SJCRH30 (cell line): ENCODE measurements around the gene LYZL1. TPM values are rescaled to one million over a fixed set of nuclear protein-coding genes. Genes with fewer than 3 reads are reported as not detected.
"Not testable (repeated sequence)": the region's sequence is repeated elsewhere in the genome, so short reads cannot be mapped to it uniquely, and the experiment has no call there.

Experiments
- DNase-seq, 2 experiments: peaks; one replicate each; pipeline ENCODE4 v3.0.0-alpha.2; 2015 to 2020
- H3K27ac ChIP-seq: fragments of 250-450 bp; sonication (Bioruptor Pico); 2 replicates; pipeline ENCODE4 v1.5.1; 2020; ENCODE audit warnings: mild to moderate bottlenecking, moderate library complexity
- H3K27me3 ChIP-seq: fragments of 250-450 bp; sonication (Bioruptor Pico); 2 replicates; pipeline ENCODE4 v1.5.1; 2020; ENCODE audit warnings: mild to moderate bottlenecking, moderate library complexity
- H3K36me3 ChIP-seq: fragments of 250-450 bp; sonication (Bioruptor Pico); 2 replicates; pipeline ENCODE4 v1.5.1; 2020; ENCODE audit warnings: mild to moderate bottlenecking, moderate library complexity
- H3K4me1 ChIP-seq: fragments of 250-450 bp; sonication (Bioruptor Pico); 2 replicates; pipeline ENCODE4 v1.5.1; 2020; ENCODE audit warnings: mild to moderate bottlenecking, moderate library complexity
- H3K4me3 ChIP-seq: fragments of 250-450 bp; sonication (Bioruptor Pico); 2 replicates; pipeline ENCODE4 v1.5.1; 2020; ENCODE audit warnings: mild to moderate bottlenecking, moderate library complexity
- H3K9me3 ChIP-seq: fragments of 250-450 bp; sonication (Bioruptor Pico); replicated peaks from 2 replicates; pipeline ENCODE4 v1.5.1; 2020; ENCODE audit warnings: mild to moderate bottlenecking, moderate library complexity
- total RNA-seq: library from RNA; depleted of rRNA; stranded (reverse); fragments of >200 nt; shearing (Covaris generic); gene quantifications from 2 replicates; pipeline ENCODE4 v1.2.3, GENCODE V29; 2014

LYZL1 gene
- total RNA-seq, 1 experiment from 2014 or later: not detected

- H3K9me3 ChIP-seq: no peaks in the 10 kb centered on the region
- no peaks in the 10 kb centered on the region for H3K27me3 ChIP-seq
- no peak overlapping the region for H3K4me3 ChIP-seq
- H3K36me3 ChIP-seq: no peaks in the 10 kb centered on the region
- H3K27ac ChIP-seq: no peak overlapping the region
- DNase-seq: no peak
- H3K4me1 ChIP-seq: no peaks in the 10 kb centered on the region
Observed at GRCh38 chr10:29324220-29324841, 35.5 kb downstream of the LYZL1 start.

- H3K9me3 ChIP-seq: no peaks in the 10 kb centered on the region
- H3K4me1 ChIP-seq: no peaks in the 10 kb centered on the region
- no peaks in the 10 kb centered on the region for H3K27me3 ChIP-seq
- DNase-seq: no peak
- H3K27ac ChIP-seq: no peak overlapping the region
- no peaks in the 10 kb centered on the region for H3K36me3 ChIP-seq
- no peak overlapping the region for H3K4me3 ChIP-seq
Observed at GRCh38 chr10:29326299-29326698, 37.4 kb downstream of the LYZL1 start.

- H3K27me3 ChIP-seq: no peaks in the 10 kb centered on the region
- H3K9me3 ChIP-seq: no peaks in the 10 kb centered on the region
- no peaks in the 10 kb centered on the region for H3K4me1 ChIP-seq
- H3K36me3 ChIP-seq: no peaks in the 10 kb centered on the region
- H3K27ac ChIP-seq: no peak overlapping the region
- no peak overlapping the region for H3K4me3 ChIP-seq
- no peak for DNase-seq
Observed at GRCh38 chr10:29326886-29327745, 38.2 kb downstream of the LYZL1 start.

- H3K27me3 ChIP-seq: no peaks in the 10 kb centered on the region
- no peaks in the 10 kb centered on the region for H3K36me3 ChIP-seq
- DNase-seq: no peak
- no peaks in the 10 kb centered on the region for H3K9me3 ChIP-seq
- no peaks in the 10 kb centered on the region for H3K4me1 ChIP-seq
- H3K4me3 ChIP-seq: no peak overlapping the region
- H3K27ac ChIP-seq: no peak overlapping the region
Observed at GRCh38 chr10:29327746-29328102, 38.9 kb downstream of the LYZL1 start.

GRCh38 chr10:29328983-29329382, 40.1 kb downstream of the LYZL1 start:
- DNase-seq: no peak
- Histone ChIP-seq H3K9me3 (no peaks in the 10 kb centered on the region), H3K27ac (no peak overlapping the region), H3K4me1 (no peaks in the 10 kb centered on the region), H3K4me3 (no peak overlapping the region), H3K36me3 (no peaks in the 10 kb centered on the region), H3K27me3 (no peaks in the 10 kb centered on the region)

GRCh38 chr10:29329420-29329819, 40.5 kb downstream of the LYZL1 start:
- H3K4me3 ChIP-seq: no peak overlapping the region
- no peaks in the 10 kb centered on the region for H3K4me1 ChIP-seq
- H3K36me3 ChIP-seq: no peaks in the 10 kb centered on the region
- DNase-seq: no peak
- no peaks in the 10 kb centered on the region for H3K27me3 ChIP-seq
- H3K9me3 ChIP-seq: no peaks in the 10 kb centered on the region
- no peak overlapping the region for H3K27ac ChIP-seq

- Histone ChIP-seq H3K4me1 (no peaks in the 10 kb centered on the region), H3K27me3 (no peaks in the 10 kb centered on the region), H3K36me3 (no peaks in the 10 kb centered on the region), H3K27ac (no peak overlapping the region), H3K9me3 (no peaks in the 10 kb centered on the region; the same call in 1 of the 2 replicates), H3K4me3 (no peak overlapping the region)
- no peak for DNase-seq
Observed at GRCh38 chr10:29332061-29332760, 43.3 kb downstream of the LYZL1 start.

GRCh38 chr10:29332761-29333148, 43.9 kb downstream of the LYZL1 start:
- no peak for DNase-seq
- no peaks in the 10 kb centered on the region; the same call in 1 of the 2 replicates for H3K9me3 ChIP-seq
- H3K4me1 ChIP-seq: no peaks in the 10 kb centered on the region
- H3K36me3 ChIP-seq: no peaks in the 10 kb centered on the region
- H3K4me3 ChIP-seq: no peak overlapping the region
- no peak overlapping the region for H3K27ac ChIP-seq
- no peaks in the 10 kb centered on the region for H3K27me3 ChIP-seq

GRCh38 chr10:29337526-29337925, 48.7 kb downstream of the LYZL1 start:
- not testable (repeated sequence) for H3K9me3 ChIP-seq, H3K27me3 ChIP-seq, H3K27ac ChIP-seq, DNase-seq, H3K4me3 ChIP-seq, H3K4me1 ChIP-seq, H3K36me3 ChIP-seq

- H3K4me1 ChIP-seq: peaks cover 8% of the 10 kb centered on the region; the same call in 1 of the 2 replicates
- no peak overlapping the region; the same call in 1 of the 2 replicates for H3K4me3 ChIP-seq
- no peaks in the 10 kb centered on the region for H3K27me3 ChIP-seq
- DNase-seq: no peak
- peak overlapping the region; percentile 63; the same call in 1 of the 2 replicates for H3K27ac ChIP-seq
- H3K9me3 ChIP-seq: no peaks in the 10 kb centered on the region
- no peaks in the 10 kb centered on the region for H3K36me3 ChIP-seq
Observed at GRCh38 chr10:29343607-29344038, 54.8 kb downstream of the LYZL1 start.

GRCh38 chr10:29344073-29344820, 55.4 kb downstream of the LYZL1 start:
- peaks cover 8% of the 10 kb centered on the region; the same call in 1 of the 2 replicates for H3K4me1 ChIP-seq
- H3K27ac ChIP-seq: peak overlapping the region; percentile 63
- no peaks in the 10 kb centered on the region for H3K36me3 ChIP-seq
- no peaks in the 10 kb centered on the region for H3K27me3 ChIP-seq
- peak overlapping the region; percentile 12; the same call in 1 of the 2 replicates for H3K4me3 ChIP-seq
- DNase-seq: peak; percentile 74 to 77
- no peaks in the 10 kb centered on the region for H3K9me3 ChIP-seq

GRCh38 chr10:29345144-29345909, 56.5 kb downstream of the LYZL1 start:
- Histone ChIP-seq H3K9me3 (no peaks in the 10 kb centered on the region), H3K27ac (peak overlapping the region; percentile 63), H3K27me3 (no peaks in the 10 kb centered on the region), H3K4me1 (peaks cover 8% of the 10 kb centered on the region; the same call in 1 of the 2 replicates), H3K4me3 (no peak overlapping the region), H3K36me3 (no peaks in the 10 kb centered on the region)
- no peak for DNase-seq

- Histone ChIP-seq H3K27me3 (no peaks in the 10 kb centered on the region), H3K4me3 (no peak overlapping the region), H3K36me3 (no peaks in the 10 kb centered on the region), H3K4me1 (peaks cover 8% of the 10 kb centered on the region; the same call in 1 of the 2 replicates), H3K9me3 (no peaks in the 10 kb centered on the region), H3K27ac (no peak overlapping the region)
- peak in 1 of 2 experiments; percentile 16 for DNase-seq
Observed at GRCh38 chr10:29345910-29346209, 57.0 kb downstream of the LYZL1 start.
